Nephron (organoid): ENCODE measurements around the gene SLCO2A1.

Source experiments
- H3K27ac Mint-ChIP-seq, 3 experiments: 2 replicates each; pipeline ENCODE4 v1.8.0; 2020; ENCODE audit warnings: mixed read lengths in 3 of 3, mild to moderate bottlenecking in 2 of 3, moderate library complexity in 1 of 3
- H3K27me3 Mint-ChIP-seq: 2 replicates; pipeline ENCODE4 v1.8.0; 2021; ENCODE audit warnings: low read depth, mild to moderate bottlenecking, moderate library complexity, mixed read lengths
- H3K36me3 Mint-ChIP-seq: 2 replicates; pipeline ENCODE4 v1.8.0; 2020; ENCODE audit warnings: low read depth, mixed read lengths
- H3K4me1 Mint-ChIP-seq: 2 replicates; pipeline ENCODE4 v1.8.0; 2020; ENCODE audit warnings: mixed read lengths
- H3K4me3 Mint-ChIP-seq, 3 experiments: 2 replicates each; pipeline ENCODE4 v1.8.0; 2020; ENCODE audit warnings: mild to moderate bottlenecking in 3 of 3, mixed read lengths in 3 of 3, moderate library complexity in 2 of 3
- H3K9me3 Mint-ChIP-seq: 2 replicates; pipeline ENCODE4 v1.8.0; 2020; ENCODE audit warnings: mixed read lengths
- TF ChIP-seq, protein P1 (sequence below), 3 experiments: fragments of 200-600 bp; sonication (generic); IDR thresholded peaks; one replicate each; pipeline ENCODE4 v1.5.0; 2021; ENCODE audit warnings: antibody characterized with exemption in 3 of 3; ENCODE audit not compliant: unreplicated experiment in 3 of 3

Gene SLCO2A1

DNA sequence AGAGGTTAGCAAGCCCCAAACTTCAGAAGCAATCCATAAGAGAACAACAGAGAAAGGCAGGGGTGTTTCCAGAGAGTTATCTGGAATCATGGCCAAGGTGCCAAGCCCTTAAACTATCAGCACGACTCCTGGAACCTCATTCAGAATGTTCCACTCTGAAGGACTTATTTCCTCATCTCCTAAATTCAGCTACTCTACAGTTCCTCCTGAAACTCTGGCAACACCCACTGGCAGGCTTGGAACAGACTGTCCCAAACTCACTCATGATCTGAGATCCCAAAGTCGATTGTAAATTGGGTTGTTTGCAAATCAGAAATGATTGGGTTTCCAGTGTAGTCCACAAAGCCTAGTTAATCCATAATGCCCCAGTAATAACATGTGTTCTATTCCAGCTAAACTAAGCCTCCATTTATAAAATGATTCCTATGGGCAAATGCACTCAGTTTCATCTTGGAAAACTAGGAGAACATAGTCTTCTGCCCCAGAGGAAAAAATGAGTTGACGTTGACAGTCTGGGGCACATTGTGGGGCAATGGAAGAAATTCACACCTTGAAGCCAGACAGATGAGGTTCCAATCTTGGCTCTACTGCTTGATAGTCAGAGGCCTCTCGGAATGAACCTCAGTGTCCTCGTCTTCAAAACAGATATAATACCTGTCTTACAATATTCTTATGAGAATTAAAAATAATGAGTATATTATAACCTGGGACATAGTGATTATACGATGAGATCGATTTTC lies 65.9 kb downstream of the SLCO2A1 start:
- Mint-ChIP-seq H3K9me3 (no peaks in the 10 kb centered on the region), H3K27me3 (peaks cover 4% of the 10 kb centered on the region), H3K4me1 (peaks cover 17% of the 10 kb centered on the region), H3K36me3 (peaks cover 3% of the 10 kb centered on the region), H3K27ac (no peak overlapping the region), H3K4me3 (no peak overlapping the region)
- TF ChIP-seq, protein P1, sequence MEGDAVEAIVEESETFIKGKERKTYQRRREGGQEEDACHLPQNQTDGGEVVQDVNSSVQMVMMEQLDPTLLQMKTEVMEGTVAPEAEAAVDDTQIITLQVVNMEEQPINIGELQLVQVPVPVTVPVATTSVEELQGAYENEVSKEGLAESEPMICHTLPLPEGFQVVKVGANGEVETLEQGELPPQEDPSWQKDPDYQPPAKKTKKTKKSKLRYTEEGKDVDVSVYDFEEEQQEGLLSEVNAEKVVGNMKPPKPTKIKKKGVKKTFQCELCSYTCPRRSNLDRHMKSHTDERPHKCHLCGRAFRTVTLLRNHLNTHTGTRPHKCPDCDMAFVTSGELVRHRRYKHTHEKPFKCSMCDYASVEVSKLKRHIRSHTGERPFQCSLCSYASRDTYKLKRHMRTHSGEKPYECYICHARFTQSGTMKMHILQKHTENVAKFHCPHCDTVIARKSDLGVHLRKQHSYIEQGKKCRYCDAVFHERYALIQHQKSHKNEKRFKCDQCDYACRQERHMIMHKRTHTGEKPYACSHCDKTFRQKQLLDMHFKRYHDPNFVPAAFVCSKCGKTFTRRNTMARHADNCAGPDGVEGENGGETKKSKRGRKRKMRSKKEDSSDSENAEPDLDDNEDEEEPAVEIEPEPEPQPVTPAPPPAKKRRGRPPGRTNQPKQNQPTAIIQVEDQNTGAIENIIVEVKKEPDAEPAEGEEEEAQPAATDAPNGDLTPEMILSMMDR (IDR thresholded peaks at IDR 0.05; ENCODE audit: unreplicated experiment in 3 of 3) = no peak

DNA sequence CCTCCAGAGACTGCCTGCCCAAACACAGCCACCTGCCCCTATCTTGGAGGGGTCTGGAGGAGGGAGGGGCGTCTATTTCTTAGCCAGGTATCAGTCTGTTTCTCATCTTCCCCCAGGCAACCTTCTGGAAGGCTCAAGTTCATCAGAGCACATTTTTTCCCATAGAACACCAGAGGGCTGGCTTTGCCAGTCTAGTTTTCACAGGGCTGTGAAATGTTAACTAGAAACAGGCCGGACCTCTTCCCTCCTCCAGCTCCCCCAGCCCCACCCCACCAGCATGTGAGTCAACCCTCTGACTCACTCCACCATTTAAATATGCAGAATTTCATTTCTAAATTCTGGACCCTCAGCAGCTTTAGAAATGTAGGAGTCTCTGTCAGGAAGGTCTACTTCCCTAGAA lies 66.9 kb downstream of the SLCO2A1 start:
- peaks cover 4% of the 10 kb centered on the region for H3K27me3 Mint-ChIP-seq
- H3K4me1 Mint-ChIP-seq = peaks cover 21% of the 10 kb centered on the region
- no peaks in the 10 kb centered on the region for H3K9me3 Mint-ChIP-seq
- peak overlapping the region in 2 of 3 experiments; percentile 55 to 77 for H3K27ac Mint-ChIP-seq
- TF ChIP-seq, protein P1 (IDR thresholded peaks at IDR 0.05; ENCODE audit: unreplicated experiment in 3 of 3) = no peak
- H3K36me3 Mint-ChIP-seq = peaks cover 4% of the 10 kb centered on the region
- H3K4me3 Mint-ChIP-seq = no peak overlapping the region

DNA sequence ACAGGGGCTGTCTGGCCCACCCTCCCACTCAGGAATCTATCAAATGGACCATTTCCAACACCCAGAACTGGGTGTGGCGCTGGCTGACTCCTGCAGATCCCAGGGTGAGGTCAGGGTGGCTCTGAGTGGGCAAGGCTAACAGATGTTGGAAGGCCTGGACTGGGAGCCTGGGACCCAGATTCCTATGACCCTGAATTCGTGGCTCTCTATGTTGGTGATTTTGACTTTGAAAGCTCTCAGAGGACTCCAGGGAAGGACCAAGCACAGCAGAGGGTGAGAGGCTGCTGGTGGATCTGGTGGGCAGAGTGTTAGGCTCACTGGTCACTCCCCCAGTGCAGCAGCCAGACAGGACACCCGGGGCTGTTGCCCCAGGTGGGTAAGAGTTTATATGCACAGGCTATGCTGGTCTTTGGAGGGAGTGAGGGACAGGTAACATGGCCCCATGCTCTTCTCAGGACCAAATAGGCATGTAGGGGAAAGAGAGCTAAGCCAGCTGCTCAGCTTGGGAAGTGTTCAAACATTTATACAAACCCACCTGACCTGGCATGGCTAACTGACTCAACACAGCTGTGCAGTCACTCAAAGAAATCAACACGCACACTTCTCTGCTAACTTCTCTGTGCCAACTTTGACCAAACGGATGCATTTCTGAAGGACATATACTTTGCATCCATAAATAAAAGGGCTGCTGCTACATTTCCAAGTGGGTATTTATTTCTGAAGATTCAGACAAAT lies 71.5 kb downstream of the SLCO2A1 start:
- peaks cover 7% of the 10 kb centered on the region for H3K27me3 Mint-ChIP-seq
- no peaks in the 10 kb centered on the region for H3K9me3 Mint-ChIP-seq
- H3K27ac Mint-ChIP-seq = no peak overlapping the region
- TF ChIP-seq, protein P1 (IDR thresholded peaks at IDR 0.05; ENCODE audit: unreplicated experiment in 3 of 3) = no peak
- peaks cover 4% of the 10 kb centered on the region for H3K36me3 Mint-ChIP-seq
- H3K4me1 Mint-ChIP-seq = peaks cover 37% of the 10 kb centered on the region
- no peak overlapping the region for H3K4me3 Mint-ChIP-seq

DNA sequence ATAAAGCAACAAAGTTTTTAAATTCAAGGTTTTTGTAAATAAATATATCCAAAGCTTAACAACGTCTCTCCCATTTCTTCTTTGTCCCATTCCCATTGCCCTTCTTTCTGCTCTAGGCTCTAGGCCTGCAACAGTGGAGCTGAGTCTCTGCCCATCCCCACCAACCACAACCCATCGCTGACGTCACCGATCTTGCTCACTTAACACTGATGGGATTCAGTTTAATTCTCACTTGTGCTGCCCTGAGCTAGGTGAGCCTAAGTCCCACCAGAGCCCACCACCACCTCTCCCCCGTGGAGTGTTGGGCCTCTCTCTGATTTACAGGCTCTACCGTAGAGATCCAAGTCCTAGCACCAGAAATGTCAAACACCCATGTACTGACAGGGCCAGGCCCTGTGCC lies 72.7 kb downstream of the SLCO2A1 start:
- TF ChIP-seq, protein P1 (IDR thresholded peaks at IDR 0.05; ENCODE audit: unreplicated experiment in 3 of 3) = no peak
- Mint-ChIP-seq H3K27ac (peak overlapping the region in 1 of 3 experiments; percentile 25), H3K36me3 (peaks cover 4% of the 10 kb centered on the region), H3K9me3 (no peaks in the 10 kb centered on the region), H3K27me3 (peaks cover 6% of the 10 kb centered on the region), H3K4me1 (peaks cover 26% of the 10 kb centered on the region), H3K4me3 (no peak overlapping the region)

DNA sequence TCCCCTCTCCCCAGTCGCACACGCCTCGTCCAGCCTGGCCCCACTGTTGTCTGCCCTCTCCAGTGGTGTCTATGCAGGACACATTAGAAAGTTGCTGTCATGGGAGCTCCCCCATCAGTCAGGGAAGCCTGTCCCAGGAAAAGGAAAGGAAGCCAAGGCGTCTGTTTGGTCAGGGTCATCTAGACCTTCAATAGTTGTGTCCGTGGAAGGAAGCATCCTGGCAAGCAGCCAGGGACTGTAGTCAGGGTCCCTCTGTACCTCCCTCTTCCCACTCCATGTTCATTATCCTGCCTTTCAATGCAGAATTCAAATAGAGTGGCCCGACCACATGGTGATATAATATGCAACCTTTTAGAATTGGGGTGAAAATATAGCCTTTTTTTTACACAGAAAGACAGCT lies 73.4 kb downstream of the SLCO2A1 start:
- Mint-ChIP-seq H3K27ac (peak overlapping the region in 2 of 3 experiments; percentile 66 to 73), H3K9me3 (no peaks in the 10 kb centered on the region)

More for the DNA sequence above, 73.4 kb downstream of the SLCO2A1 start:
- Mint-ChIP-seq H3K36me3 (peaks cover 4% of the 10 kb centered on the region), H3K4me1 (peaks cover 26% of the 10 kb centered on the region), H3K27me3 (peaks cover 6% of the 10 kb centered on the region), H3K4me3 (no peak overlapping the region)
- TF ChIP-seq, protein P1 (IDR thresholded peaks at IDR 0.05; ENCODE audit: unreplicated experiment in 3 of 3) = no peak
